ENCODE data around the gene LAMP1. TPM values are rescaled to one million over a fixed set of nuclear protein-coding genes. Genes with fewer than 3 reads are reported as not detected.

Gene LAMP1
- total and polyA plus RNA-seq, 2 donors (not counting 1 experiment from before 2014, with no cell fraction given) = 219 to 230 TPM

DNA sequence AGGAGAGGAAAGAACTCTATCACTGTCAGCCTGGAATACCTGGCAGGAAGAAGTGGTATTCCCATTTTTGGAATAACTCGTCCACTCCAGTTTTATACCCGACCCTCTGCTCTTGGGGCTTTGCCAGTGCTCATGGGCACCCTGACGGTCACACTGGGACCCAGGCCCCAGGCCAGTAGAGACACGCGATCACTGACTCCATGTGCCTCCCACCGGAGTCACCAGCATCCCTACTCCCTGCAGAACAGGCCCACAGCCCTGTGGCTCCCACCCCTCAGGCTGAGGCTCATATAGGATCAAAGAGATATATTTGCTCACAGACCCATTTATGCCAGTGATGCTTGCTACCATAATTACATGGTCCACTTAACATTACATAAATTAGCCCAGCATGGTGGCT, 63.4 kb downstream of the LAMP1 start:
- no peak for TF ChIP-seq EZH2 (IDR thresholded peaks at IDR 0.05; ENCODE audit: low read length, missing control alignments)
- TF ChIP-seq, protein P1, sequence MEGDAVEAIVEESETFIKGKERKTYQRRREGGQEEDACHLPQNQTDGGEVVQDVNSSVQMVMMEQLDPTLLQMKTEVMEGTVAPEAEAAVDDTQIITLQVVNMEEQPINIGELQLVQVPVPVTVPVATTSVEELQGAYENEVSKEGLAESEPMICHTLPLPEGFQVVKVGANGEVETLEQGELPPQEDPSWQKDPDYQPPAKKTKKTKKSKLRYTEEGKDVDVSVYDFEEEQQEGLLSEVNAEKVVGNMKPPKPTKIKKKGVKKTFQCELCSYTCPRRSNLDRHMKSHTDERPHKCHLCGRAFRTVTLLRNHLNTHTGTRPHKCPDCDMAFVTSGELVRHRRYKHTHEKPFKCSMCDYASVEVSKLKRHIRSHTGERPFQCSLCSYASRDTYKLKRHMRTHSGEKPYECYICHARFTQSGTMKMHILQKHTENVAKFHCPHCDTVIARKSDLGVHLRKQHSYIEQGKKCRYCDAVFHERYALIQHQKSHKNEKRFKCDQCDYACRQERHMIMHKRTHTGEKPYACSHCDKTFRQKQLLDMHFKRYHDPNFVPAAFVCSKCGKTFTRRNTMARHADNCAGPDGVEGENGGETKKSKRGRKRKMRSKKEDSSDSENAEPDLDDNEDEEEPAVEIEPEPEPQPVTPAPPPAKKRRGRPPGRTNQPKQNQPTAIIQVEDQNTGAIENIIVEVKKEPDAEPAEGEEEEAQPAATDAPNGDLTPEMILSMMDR (conservative IDR thresholded peaks at IDR 0.05 in 1 of 2, IDR thresholded peaks at IDR 0.05 in 1 of 2; ENCODE audit: low read depth in 1 of 2, low read length in 2 of 2) = no peak
- H3K36me3 ChIP-seq (ENCODE audit: control insufficient read depth, insufficient read depth, low read length) = no peaks in the 10 kb centered on the region

DNA sequence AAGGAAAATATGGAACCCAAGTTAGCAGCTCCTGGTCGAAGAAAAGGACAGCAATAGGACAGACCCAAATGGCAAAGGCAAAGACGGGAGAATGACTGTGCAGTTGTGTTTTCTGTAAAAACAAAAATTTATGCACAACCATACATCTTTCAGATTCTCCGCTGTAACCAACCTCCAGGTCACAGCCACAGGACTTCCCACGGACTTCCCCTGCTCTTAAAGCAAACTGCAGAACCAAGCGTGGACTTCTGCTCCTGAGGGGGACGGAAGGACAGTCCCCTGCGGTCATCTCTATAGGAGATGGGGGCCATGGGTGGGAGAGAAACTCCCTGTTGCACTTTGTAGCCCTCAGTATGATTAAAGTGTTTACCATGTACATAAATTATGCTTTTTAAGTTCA, 64.4 kb downstream of the LAMP1 start:
- TF ChIP-seq, protein P1 (conservative IDR thresholded peaks at IDR 0.05 in 1 of 2, IDR thresholded peaks at IDR 0.05 in 1 of 2; ENCODE audit: low read depth in 1 of 2, low read length in 2 of 2) = no peak
- no peak for TF ChIP-seq EZH2 (IDR thresholded peaks at IDR 0.05; ENCODE audit: low read length, missing control alignments)

More for the DNA sequence above, 63.4 kb downstream of the LAMP1 start:
- DNase-seq (ENCODE audit: low read depth in 2 of 2) = no peak
- Histone ChIP-seq H3K79me2 (ENCODE audit: control insufficient read depth, insufficient read depth, low read length) (no peaks in the 10 kb centered on the region), H3K9me3 (ENCODE audit: control insufficient read depth, insufficient read depth, low read depth, low read length) (no peaks in the 10 kb centered on the region), H3K4me1 (ENCODE audit: control insufficient read depth, extremely low read depth, insufficient read depth, low read length) (no peaks in the 10 kb centered on the region), H3K4me3 (replicated peaks in 1 of 4; ENCODE audit: control extremely low read depth in 1 of 4, insufficient read depth in 1 of 4, low read depth in 3 of 4, low read length in 4 of 4) (no peak overlapping the region), H3K27me3 (ENCODE audit: control insufficient read depth, insufficient read depth, low read length) (peaks cover 8% of the 10 kb centered on the region), H2AFZ (ENCODE audit: low read length) (no peak overlapping the region), H3K27ac (ENCODE audit: insufficient read depth, low read length) (no peak overlapping the region), H3K9ac (ENCODE audit: insufficient read depth, low read length) (no peak overlapping the region), H3K4me2 (ENCODE audit: extremely low read depth, insufficient read depth, low read length) (no peak overlapping the region), H4K20me1 (ENCODE audit: control insufficient read depth, extremely low read depth, insufficient read depth, low read length) (no peaks in the 10 kb centered on the region)

DNA sequence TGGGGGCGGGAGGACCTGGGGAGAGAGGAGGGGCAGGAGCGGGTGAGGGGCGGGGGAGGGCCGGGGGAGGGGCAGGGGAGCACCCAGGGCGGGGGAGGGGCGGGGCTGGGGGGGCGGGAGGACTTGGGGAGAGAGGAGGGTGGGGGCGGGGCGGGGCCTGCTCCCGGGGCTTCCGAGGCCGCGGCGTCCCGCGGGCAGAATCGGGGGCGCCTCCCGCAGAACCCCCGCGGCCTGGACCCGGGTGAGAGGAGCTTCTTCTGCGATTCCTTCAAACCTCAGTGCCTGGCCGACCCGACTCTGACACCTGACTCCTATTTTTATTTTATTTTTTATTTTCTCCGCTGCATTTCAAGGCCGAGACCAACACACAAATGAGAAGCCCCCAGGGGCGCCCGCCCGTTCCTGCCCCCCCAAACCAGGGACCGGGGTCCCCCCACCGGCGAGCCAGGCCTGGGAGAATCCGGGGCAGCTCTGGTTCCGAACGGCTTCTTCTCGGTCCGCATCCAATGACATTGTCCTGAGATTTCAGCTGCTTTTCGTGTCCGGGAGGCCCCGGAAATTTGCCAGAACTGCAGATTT, 67.4 kb downstream of the LAMP1 start:
- Histone ChIP-seq H3K4me3 (replicated peaks in 1 of 4; ENCODE audit: control extremely low read depth in 1 of 4, insufficient read depth in 1 of 4, low read depth in 3 of 4, low read length in 4 of 4) (peak overlapping the region in 2 of 4 experiments; percentile 46 to 49), H3K9me3 (ENCODE audit: control insufficient read depth, insufficient read depth, low read depth, low read length) (no peaks in the 10 kb centered on the region), H3K79me2 (ENCODE audit: control insufficient read depth, insufficient read depth, low read length) (no peaks in the 10 kb centered on the region), H3K4me1 (ENCODE audit: control insufficient read depth, extremely low read depth, insufficient read depth, low read length) (no peaks in the 10 kb centered on the region), H3K27ac (ENCODE audit: insufficient read depth, low read length) (no peak overlapping the region), H4K20me1 (ENCODE audit: control insufficient read depth, extremely low read depth, insufficient read depth, low read length) (no peaks in the 10 kb centered on the region), H3K36me3 (ENCODE audit: control insufficient read depth, insufficient read depth, low read length) (no peaks in the 10 kb centered on the region), H2AFZ (ENCODE audit: low read length) (no peak overlapping the region), H3K4me2 (ENCODE audit: extremely low read depth, insufficient read depth, low read length) (peak overlapping the region; percentile 25), H3K9ac (ENCODE audit: insufficient read depth, low read length) (no peak overlapping the region), H3K27me3 (ENCODE audit: control insufficient read depth, insufficient read depth, low read length) (peaks cover 8% of the 10 kb centered on the region)
- peak in 1 of 2 donors; percentile 9 for DNase-seq (ENCODE audit: low read depth in 2 of 2)
- TF ChIP-seq, protein P1 (conservative IDR thresholded peaks at IDR 0.05 in 1 of 2, IDR thresholded peaks at IDR 0.05 in 1 of 2; ENCODE audit: low read depth in 1 of 2, low read length in 2 of 2) = no peak
- TF ChIP-seq EZH2 (IDR thresholded peaks at IDR 0.05; ENCODE audit: low read length, missing control alignments) = no peak

More for the DNA sequence above, 64.4 kb downstream of the LAMP1 start:
- Histone ChIP-seq H3K27me3 (ENCODE audit: control insufficient read depth, insufficient read depth, low read length) (peaks cover 8% of the 10 kb centered on the region), H3K27ac (ENCODE audit: insufficient read depth, low read length) (no peak overlapping the region), H3K36me3 (ENCODE audit: control insufficient read depth, insufficient read depth, low read length) (no peaks in the 10 kb centered on the region), H4K20me1 (ENCODE audit: control insufficient read depth, extremely low read depth, insufficient read depth, low read length) (no peaks in the 10 kb centered on the region), H3K4me2 (ENCODE audit: extremely low read depth, insufficient read depth, low read length) (no peak overlapping the region), H3K4me3 (replicated peaks in 1 of 4; ENCODE audit: control extremely low read depth in 1 of 4, insufficient read depth in 1 of 4, low read depth in 3 of 4, low read length in 4 of 4) (no peak overlapping the region), H2AFZ (ENCODE audit: low read length) (no peak overlapping the region), H3K4me1 (ENCODE audit: control insufficient read depth, extremely low read depth, insufficient read depth, low read length) (no peaks in the 10 kb centered on the region), H3K79me2 (ENCODE audit: control insufficient read depth, insufficient read depth, low read length) (no peaks in the 10 kb centered on the region), H3K9me3 (ENCODE audit: control insufficient read depth, insufficient read depth, low read depth, low read length) (no peaks in the 10 kb centered on the region), H3K9ac (ENCODE audit: insufficient read depth, low read length) (no peak overlapping the region)
- DNase-seq (ENCODE audit: low read depth in 2 of 2) = no peak

All from fibroblast of lung (primary cell).